Nephron progenitor cell (in vitro differentiated cells): Measurements from ENCODE around the gene PRKCA.

Experiments
- DNase-seq: peaks from one replicate; pipeline ENCODE4 v3.0.0; 2021
- H3K27ac Mint-ChIP-seq: 2 replicates; pipeline ENCODE4 v1.8.0; 2021; ENCODE audit warnings: mild to moderate bottlenecking, moderate library complexity, mixed read lengths
- H3K27me3 Mint-ChIP-seq: 2 replicates; pipeline ENCODE4 v1.8.0; 2021; ENCODE audit warnings: mild to moderate bottlenecking, low read depth, mixed read lengths; ENCODE audit not compliant: poor library complexity
- H3K36me3 Mint-ChIP-seq: 2 replicates; pipeline ENCODE4 v1.8.0; 2021; ENCODE audit warnings: low read depth, mixed read lengths
- H3K4me1 Mint-ChIP-seq: 2 replicates; pipeline ENCODE4 v1.8.0; 2021; ENCODE audit warnings: mixed read lengths
- H3K4me3 Mint-ChIP-seq: 2 replicates; pipeline ENCODE4 v1.8.0; 2021; ENCODE audit warnings: mild to moderate bottlenecking, moderate library complexity, mixed read lengths
- H3K9me3 Mint-ChIP-seq: 2 replicates; pipeline ENCODE4 v1.8.0; 2021; ENCODE audit warnings: mild to moderate bottlenecking, moderate library complexity, mixed read lengths
- CTCF ChIP-seq: fragments of 200-600 bp; sonication (generic); IDR thresholded peaks from 2 replicates; pipeline ENCODE4 v1.5.0; 2021; ENCODE audit warnings: antibody characterized with exemption

The PRKCA gene

GRCh38 chr17:66392783-66393437 lies 90.5 kb downstream of the PRKCA start:
- DNase-seq: no peak
- Mint-ChIP-seq H3K4me1 (peaks cover 21% of the 10 kb centered on the region), H3K27ac (peak overlapping the region; percentile 96), H3K36me3 (peaks cover 13% of the 10 kb centered on the region), H3K4me3 (no peak overlapping the region), H3K27me3 (peaks cover 5% of the 10 kb centered on the region), H3K9me3 (no peaks in the 10 kb centered on the region)
- no peak for TF ChIP-seq CTCF

DNA sequence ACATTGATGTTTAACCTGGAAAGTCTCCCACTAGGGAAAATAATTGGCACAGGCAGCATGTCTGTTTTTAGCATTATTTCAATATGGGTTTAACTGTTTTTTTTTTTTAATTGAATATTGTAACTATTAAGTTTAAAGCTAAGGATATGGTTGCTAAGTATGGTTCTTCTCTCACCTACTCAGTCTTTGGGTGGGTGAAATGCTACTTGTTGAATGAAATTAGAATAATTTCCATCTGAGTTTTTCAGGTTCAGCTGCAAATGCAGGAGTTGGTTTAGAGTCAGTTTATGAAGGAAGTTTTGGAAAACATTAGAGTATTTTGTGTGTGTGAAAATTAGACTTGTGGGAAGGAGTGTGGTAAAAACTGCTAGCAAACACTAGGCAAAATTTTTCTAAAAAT lies 93.5 kb downstream of the PRKCA start:
- H3K27ac Mint-ChIP-seq: no peak overlapping the region
- H3K9me3 Mint-ChIP-seq: peaks cover 11% of the 10 kb centered on the region
- peaks cover 21% of the 10 kb centered on the region for H3K4me1 Mint-ChIP-seq
- no peak for DNase-seq
- H3K4me3 Mint-ChIP-seq: no peak overlapping the region
- peaks cover 5% of the 10 kb centered on the region for H3K27me3 Mint-ChIP-seq
- peaks cover 16% of the 10 kb centered on the region for H3K36me3 Mint-ChIP-seq
- TF ChIP-seq CTCF: no peak

DNA sequence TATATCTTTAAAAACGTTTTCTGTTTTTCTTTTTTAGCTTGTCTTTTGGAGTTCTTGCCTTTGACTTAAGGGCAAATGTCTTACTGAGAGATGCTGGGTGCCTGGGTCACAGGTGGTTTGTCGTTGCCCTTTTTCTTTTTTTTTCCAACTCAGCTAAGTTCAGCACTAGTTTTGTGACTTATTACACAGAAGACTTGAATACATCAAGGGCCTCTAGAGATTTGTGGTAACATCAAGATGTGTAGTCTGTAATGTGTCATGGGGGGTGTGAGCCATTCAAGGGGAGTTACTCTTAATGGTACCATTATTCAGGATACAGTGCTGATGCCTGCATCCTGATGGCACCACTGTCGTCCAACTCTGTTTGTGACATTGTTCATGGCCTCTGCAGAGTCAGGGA lies 95.1 kb downstream of the PRKCA start:
- peaks cover 10% of the 10 kb centered on the region for H3K36me3 Mint-ChIP-seq
- DNase-seq: no peak
- no peak overlapping the region for H3K4me3 Mint-ChIP-seq
- peaks cover 6% of the 10 kb centered on the region for H3K4me1 Mint-ChIP-seq
- peaks cover 11% of the 10 kb centered on the region for H3K9me3 Mint-ChIP-seq
- no peak overlapping the region for H3K27ac Mint-ChIP-seq
- no peak for TF ChIP-seq CTCF
- H3K27me3 Mint-ChIP-seq: peaks cover 5% of the 10 kb centered on the region

DNA sequence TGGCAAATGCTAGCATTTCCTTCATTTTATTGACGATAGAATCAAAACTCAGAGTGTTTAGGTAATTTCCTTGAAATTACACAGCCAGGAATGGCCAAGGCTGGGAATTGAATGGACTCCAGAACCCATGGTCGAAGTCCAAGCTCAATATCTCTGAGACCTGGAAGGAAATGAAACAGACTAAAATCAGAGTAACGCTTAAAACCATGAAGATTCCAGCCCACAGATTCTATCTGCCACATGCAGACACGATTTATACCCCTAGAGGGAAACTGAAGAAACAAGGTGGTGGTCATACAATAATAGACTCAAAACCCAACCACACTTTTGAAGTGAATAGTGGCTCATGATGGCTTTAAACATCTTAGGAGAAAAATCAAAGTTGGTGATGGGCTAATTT lies 95.6 kb downstream of the PRKCA start:
- H3K9me3 Mint-ChIP-seq: peaks cover 11% of the 10 kb centered on the region
- TF ChIP-seq CTCF: no peak
- no peak overlapping the region for H3K27ac Mint-ChIP-seq
- H3K4me3 Mint-ChIP-seq: no peak overlapping the region
- H3K36me3 Mint-ChIP-seq: peaks cover 10% of the 10 kb centered on the region
- peaks cover 5% of the 10 kb centered on the region for H3K27me3 Mint-ChIP-seq
- H3K4me1 Mint-ChIP-seq: peaks cover under 1% of the 10 kb centered on the region
- no peak for DNase-seq

DNA sequence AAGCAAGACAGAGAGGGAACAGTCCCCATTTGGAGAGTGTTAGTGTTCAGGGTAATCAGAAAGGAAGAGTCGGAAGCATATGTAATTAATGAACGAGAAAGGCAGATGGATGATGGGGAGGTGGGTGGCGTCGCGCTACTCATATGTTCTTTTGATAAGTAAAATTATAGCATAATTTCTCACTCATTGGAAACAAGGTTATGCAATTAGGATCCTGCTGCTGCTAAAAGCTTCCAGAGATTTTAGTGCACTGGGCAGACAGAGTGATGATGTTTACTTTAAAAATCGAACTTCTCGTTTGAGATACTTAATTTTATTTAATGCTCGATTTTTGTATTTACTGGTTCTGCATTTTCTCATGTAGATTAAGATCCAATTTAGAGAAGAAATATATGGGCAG lies 96.2 kb downstream of the PRKCA start:
- peaks cover 5% of the 10 kb centered on the region for H3K27me3 Mint-ChIP-seq
- peaks cover 11% of the 10 kb centered on the region for H3K9me3 Mint-ChIP-seq

More for the DNA sequence above, 96.2 kb downstream of the PRKCA start:
- Mint-ChIP-seq H3K4me1 (no peaks in the 10 kb centered on the region), H3K36me3 (peaks cover 10% of the 10 kb centered on the region), H3K4me3 (no peak overlapping the region), H3K27ac (no peak overlapping the region)
- TF ChIP-seq CTCF: no peak
- DNase-seq: no peak
